K562 (cell line): ENCODE results near the gene HNRNPH3. TPM values are rescaled to one million over a fixed set of nuclear protein-coding genes. Genes with fewer than 3 reads are reported as not detected.
A peak's percentile ranks its signal among the peaks of the same experiment; 100 is the strongest.

Source experiments
- CBX8 ChIP-seq: fragments of 200-600 bp; sonication (generic); IDR thresholded peaks from 2 replicates; pipeline ENCODE4 v1.6.1; 2012; ENCODE audit warnings: borderline replicate concordance, mixed run types, low read depth, mild to moderate bottlenecking, moderate library complexity, mixed read lengths, low read length, control low read depth, inconsistent platforms; ENCODE audit not compliant: poor library complexity, severe bottlenecking; ENCODE audit errors: extremely low read depth
- DIDO1 ChIP-seq: fragments of 450-650 bp; IDR thresholded peaks from 2 replicates; pipeline ENCODE4 v1.6.1; 2016; ENCODE audit warnings: low read depth, missing biosample characterization, missing genetic modification characterization
- E2F6 ChIP-seq, 2 experiments: IDR thresholded peaks; 2 replicates each; pipeline ENCODE4 v1.6.1; 2011; ENCODE audit warnings: borderline replicate concordance in 1 of 2, control low read depth in 1 of 2, low read depth in 1 of 2, low read length in 1 of 2, mild to moderate bottlenecking in 1 of 2, mixed read lengths in 1 of 2, moderate library complexity in 1 of 2; ENCODE audit not compliant: insufficient read depth in 1 of 2, insufficient read length in 1 of 2, poor library complexity in 1 of 2, severe bottlenecking in 1 of 2; ENCODE audit errors: extremely low read depth in 1 of 2
- ETV6 ChIP-seq, 3 experiments: fragments of 150-350 bp in 1 of 3; sonication (generic) in 1 of 3; formaldehyde crosslinking in 1 of 3; IDR thresholded peaks; 2 replicates each; pipeline versions ENCODE4 v1.6.1 to v1.8.0; 2014 to 2022; ENCODE audit warnings: borderline replicate concordance in 2 of 3, low read depth in 2 of 3, antibody characterized with exemption in 1 of 3, low read length in 1 of 3, mild to moderate bottlenecking in 1 of 3, missing genetic modification reagents in 1 of 3
- KHSRP ChIP-seq: fragments of 450-650 bp; IDR thresholded peaks from 2 replicates; pipeline ENCODE4 v1.6.1; 2017
- NFATC3 ChIP-seq: fragments of 450-650 bp; IDR thresholded peaks from 2 replicates; pipeline ENCODE4 v1.6.1; 2017; ENCODE audit warnings: mild to moderate bottlenecking
- NFE2 ChIP-seq: IDR thresholded peaks from 2 replicates; pipeline ENCODE4 v1.6.1; 2014; ENCODE audit warnings: antibody characterized with exemption, low read depth
- POLR2AphosphoS2 ChIP-seq: IDR thresholded peaks from 2 replicates; pipeline ENCODE4 v1.6.1; 2012; ENCODE audit warnings: low read length, improper control_type of control experiment
- POU5F1 ChIP-seq: fragments of 150-350 bp; IDR thresholded peaks from 2 replicates; pipeline ENCODE4 v1.6.1; 2014; ENCODE audit warnings: borderline replicate concordance, low read length, low read depth, mild to moderate bottlenecking; ENCODE audit not compliant: partially characterized antibody
- PRDM10 ChIP-seq: fragments of 450-650 bp; IDR thresholded peaks from 2 replicates; pipeline ENCODE4 v1.6.1; 2018; ENCODE audit not compliant: partially characterized antibody
- RAD21 ChIP-seq, 2 experiments: fragments of 250-450 bp in 1 of 2; fragments of 450-650 bp in 1 of 2; sonication (Bioruptor Pico) in 1 of 2; formaldehyde crosslinking in 1 of 2; IDR thresholded peaks in 1 of 2; conservative IDR thresholded peaks in 1 of 2; 2 replicates each; pipeline versions ENCODE4 v1.4.0 to v1.8.0; 2020 to 2022; ENCODE audit warnings: mild to moderate bottlenecking in 2 of 2, moderate library complexity in 1 of 2
- TEAD4 ChIP-seq, 2 experiments: sonication (generic) in 1 of 2; formaldehyde crosslinking in 1 of 2; IDR thresholded peaks; 2 replicates each; pipeline versions ENCODE4 v1.6.1 to v1.8.0; 2012 to 2022; ENCODE audit warnings: borderline replicate concordance in 1 of 2, inconsistent platforms in 1 of 2, low read length in 1 of 2, mild to moderate bottlenecking in 1 of 2, missing genetic modification reagents in 1 of 2
- ZBTB2 ChIP-seq: fragments of 450-650 bp; IDR thresholded peaks from 2 replicates; pipeline ENCODE4 v1.6.1; 2016; ENCODE audit warnings: antibody characterized with exemption
- ZFPM2 ChIP-seq: fragments of 250-450 bp; sonication (Bioruptor Pico); IDR thresholded peaks from 2 replicates; pipeline ENCODE4 v1.5.1; 2022; ENCODE audit warnings: mild to moderate bottlenecking
- ZNF639 ChIP-seq, 2 experiments: fragments of 200-800 bp in 1 of 2; sonication (Bioruptor generic) in 1 of 2; sonication (generic) in 1 of 2; formaldehyde crosslinking in 1 of 2; IDR thresholded peaks in 1 of 2; conservative IDR thresholded peaks in 1 of 2; 2 replicates each; pipeline versions ENCODE4 v1.5.0 to v1.6.1; 2016 to 2020; ENCODE audit warnings: missing compliant biosample characterization in 1 of 2, missing genetic modification characterization in 1 of 2, missing genetic modification reagents in 1 of 2
- ZNF699 ChIP-seq: fragments of 250-450 bp; sonication (Bioruptor Pico); IDR thresholded peaks from 2 replicates; pipeline ENCODE4 v1.8.0; 2021; ENCODE audit warnings: mild to moderate bottlenecking, moderate library complexity; ENCODE audit not compliant: insufficient replicate concordance
- polyA plus RNA-seq, 8 experiments: library from polyadenylated mRNA; depleted of rRNA in 4 of 8; stranded (reverse) in 5 of 8; unstranded in 3 of 8; fragments of >200 nt; fragmentation: Nextera tagmentation in 2 of 8; fragmentation: Illumina TruSeq in 1 of 8; extraction: Ambion mirVana in 2 of 8; extraction: Trizol in 1 of 8; gene quantifications; 2 replicates each; pipeline versions ENCODE4 v1.2.1 to v1.2.3, GENCODE V29; 2011 to 2014; ENCODE audit warnings: inconsistent platforms in 1 of 8, missing spikeins in 1 of 8
- total RNA-seq, 7 experiments: library from RNA; depleted of rRNA in 6 of 7; stranded (reverse); fragments of >200 nt in 6 of 7; fragmentation: Illumina TruSeq in 2 of 7; extraction: Trizol in 2 of 7; gene quantifications; 2 replicates each; pipeline versions ENCODE4 v1.2.1 to v1.2.3, GENCODE V29; 2011 to 2021; ENCODE audit warnings: low replicate concordance in 1 of 7

HNRNPH3 gene
- total and polyA plus RNA-seq, 9 of the 15 experiments (the other 6 are each of a cell fraction or from before 2014, with no cell fraction given) = 52.8 to 562 (median 152) TPM

GRCh38 chr10:68331455-68332258 lies at the start of gene HNRNPH3 (continued):
- peak in 1 of 2 experiments; percentile 95; a peak in 2 of 4 replicates for TF ChIP-seq ZNF639 (CRISPR knock-in tag; conservative IDR thresholded peaks at IDR 0.05 in 1 of 2, IDR thresholded peaks at IDR 0.05 in 1 of 2)
- no peak for TF ChIP-seq ZNF699
- TF ChIP-seq POLR2AphosphoS2 = peak; percentile 96
- no peak for TF ChIP-seq NFATC3
- peak; percentile 96 for TF ChIP-seq E2F6 (IDR thresholded peaks at IDR 0.05; ENCODE audit: borderline replicate concordance in 1 of 2, extremely low read depth in 1 of 2, insufficient read depth in 1 of 2, insufficient read length in 1 of 2, low read depth in 1 of 2, low read length in 1 of 2, poor library complexity in 1 of 2, severe bottlenecking in 1 of 2)
- no peak for TF ChIP-seq ZFPM2
- no peak for TF ChIP-seq NFE2
- peak; percentile 10; the same call in 1 of the 2 replicates for TF ChIP-seq DIDO1 (tag)
- peak; percentile 58 for TF ChIP-seq POU5F1
- TF ChIP-seq RAD21 (CRISPR knock-in tag; conservative IDR thresholded peaks at IDR 0.05 in 1 of 2, IDR thresholded peaks at IDR 0.05 in 1 of 2) = no peak; a peak in 1 of 4 replicates
- peak; percentile 96 for TF ChIP-seq ZBTB2
- no peak for TF ChIP-seq KHSRP
- TF ChIP-seq ETV6 (IDR thresholded peaks at IDR 0.05; ENCODE audit: borderline replicate concordance in 1 of 2, low read depth in 2 of 2, low read length in 1 of 2) = no peak
- TF ChIP-seq ETV6 (CRISPR knock-in tag; IDR thresholded peaks at IDR 0.05; ENCODE audit: borderline replicate concordance) = 0 out of 2 replicates have a peak, but pooled peaks have one; percentile 38
- peak; percentile 17 for TF ChIP-seq TEAD4 (IDR thresholded peaks at IDR 0.05; ENCODE audit: low read length)
- TF ChIP-seq TEAD4 (CRISPR knock-in tag; IDR thresholded peaks at IDR 0.05; ENCODE audit: borderline replicate concordance) = 0 out of 2 replicates have a peak, but pooled peaks have one; percentile 57
- TF ChIP-seq PRDM10 = peak; percentile 95
- TF ChIP-seq CBX8 = no peak
